HEK293T (cell line): ENCODE data around the gene CELF4.

Source experiments
- CTCF ChIA-PET: fragments of 350-600 bp; formaldehyde crosslinking; extraction: SDS; loops from one replicate; lab custom pipeline; 2021; ENCODE audit warnings: antibody characterized with exemption, inconsistent platforms; lab: Yijun Ruan, JAX
- POLR2A ChIA-PET: fragments of 350-600 bp; formaldehyde crosslinking; extraction: SDS; loops from one replicate; lab custom pipeline; 2020; ENCODE audit warnings: antibody characterized with exemption, inconsistent platforms; lab: Yijun Ruan, JAX
- DNase-seq: peaks from one replicate; pipeline ENCODE4 v3.0.0; 2012; ENCODE audit warnings: mixed read lengths; ENCODE audit errors: extremely low spot score
- ARNT ChIP-seq: fragments of 450-650 bp; IDR thresholded peaks from 2 replicates; pipeline ENCODE4 v1.6.1; 2017; ENCODE audit warnings: mild to moderate bottlenecking
- BHLHE40 ChIP-seq: fragments of 450-650 bp; IDR thresholded peaks from 2 replicates; pipeline ENCODE4 v1.6.1; 2016; ENCODE audit warnings: mild to moderate bottlenecking, moderate library complexity, borderline replicate concordance
- CTBP1 ChIP-seq: fragments of 450-650 bp; IDR thresholded peaks from 2 replicates; pipeline ENCODE4 v1.6.1; 2016; ENCODE audit warnings: borderline replicate concordance
- ELF4 ChIP-seq: fragments of 450-650 bp; IDR thresholded peaks from 2 replicates; pipeline ENCODE4 v1.6.1; 2017; ENCODE audit warnings: antibody characterized with exemption
- FOXA1 ChIP-seq: fragments of 450-650 bp; IDR thresholded peaks from 2 replicates; pipeline ENCODE4 v1.6.1; 2016; ENCODE audit warnings: mild to moderate bottlenecking
- FOXK2 ChIP-seq: fragments of 450-650 bp; IDR thresholded peaks from 2 replicates; pipeline ENCODE4 v1.6.1; 2016; ENCODE audit warnings: mild to moderate bottlenecking
- FOXM1 ChIP-seq: fragments of 450-650 bp; IDR thresholded peaks from 2 replicates; pipeline ENCODE4 v1.6.1; 2017; ENCODE audit warnings: mild to moderate bottlenecking, borderline replicate concordance
- HDGF ChIP-seq: fragments of 450-650 bp; IDR thresholded peaks from 2 replicates; pipeline ENCODE4 v1.6.1; 2017; ENCODE audit warnings: antibody characterized with exemption, borderline replicate concordance
- L3MBTL2 ChIP-seq: fragments of 450-650 bp; conservative IDR thresholded peaks from 2 replicates; pipeline ENCODE4 v1.6.1; 2016; ENCODE audit warnings: mild to moderate bottlenecking
- LEF1 ChIP-seq: fragments of 450-650 bp; IDR thresholded peaks from 2 replicates; pipeline ENCODE4 v1.6.1; 2017; ENCODE audit warnings: mild to moderate bottlenecking, borderline replicate concordance
- NFRKB ChIP-seq: fragments of 450-650 bp; IDR thresholded peaks from 2 replicates; pipeline ENCODE4 v1.6.1; 2016; ENCODE audit warnings: mild to moderate bottlenecking, moderate library complexity
- SP1 ChIP-seq: fragments of 450-650 bp; IDR thresholded peaks from 2 replicates; pipeline ENCODE4 v1.6.1; 2017
- SUZ12 ChIP-seq: fragments of 450-650 bp; IDR thresholded peaks from 2 replicates; pipeline ENCODE4 v1.6.1; 2016; ENCODE audit warnings: mild to moderate bottlenecking
- TARDBP ChIP-seq: fragments of 450-650 bp; IDR thresholded peaks from 2 replicates; pipeline ENCODE4 v1.6.1; 2016
- ZNF384 ChIP-seq: fragments of 450-650 bp; IDR thresholded peaks from 2 replicates; pipeline ENCODE4 v1.6.1; 2016
- TF ChIP-seq, protein P1 (sequence below): fragments of 450-650 bp; IDR thresholded peaks from 2 replicates; pipeline ENCODE4 v1.6.1; 2016

CELF4 gene

DNA sequence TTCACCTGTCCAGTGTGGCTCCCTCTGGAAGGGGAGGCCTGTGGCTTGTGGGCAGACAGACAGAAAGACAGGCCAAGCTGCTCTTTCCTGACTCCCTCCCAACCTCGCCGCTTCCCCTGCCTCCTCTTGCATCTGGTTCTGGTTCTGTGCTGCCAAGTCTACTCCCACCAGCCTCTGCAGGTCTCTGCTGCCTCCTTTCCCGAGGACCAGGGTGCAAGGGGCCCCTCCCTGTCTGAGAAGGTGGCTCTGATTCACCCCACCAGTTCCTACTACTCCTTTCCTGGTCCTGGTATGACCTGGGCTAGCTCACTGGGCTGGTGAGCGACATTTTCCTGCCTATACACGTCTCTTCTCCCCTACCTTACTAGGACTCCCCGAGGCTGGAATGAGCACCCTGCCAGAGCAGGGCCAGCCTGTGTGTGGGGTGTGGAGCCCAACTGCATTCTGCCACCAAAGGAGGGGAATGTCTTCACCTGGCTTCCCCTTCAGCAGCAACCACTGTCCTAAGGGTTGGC, 238.5 kb downstream of the CELF4 start:
- ChIA-PET CTCF (interaction anchor here (0.5 to 1.0 kb wide), 3 partner anchors 8 to 11 kb away, joined by 3 to 4 read pairs (median 3); no protein-coding TSS in a partner anchor), POLR2A (no interaction called here)
- no peak for TF ChIP-seq SP1
- no peak for TF ChIP-seq ZNF384
- TF ChIP-seq FOXA1: no peak
- no peak for DNase-seq

DNA sequence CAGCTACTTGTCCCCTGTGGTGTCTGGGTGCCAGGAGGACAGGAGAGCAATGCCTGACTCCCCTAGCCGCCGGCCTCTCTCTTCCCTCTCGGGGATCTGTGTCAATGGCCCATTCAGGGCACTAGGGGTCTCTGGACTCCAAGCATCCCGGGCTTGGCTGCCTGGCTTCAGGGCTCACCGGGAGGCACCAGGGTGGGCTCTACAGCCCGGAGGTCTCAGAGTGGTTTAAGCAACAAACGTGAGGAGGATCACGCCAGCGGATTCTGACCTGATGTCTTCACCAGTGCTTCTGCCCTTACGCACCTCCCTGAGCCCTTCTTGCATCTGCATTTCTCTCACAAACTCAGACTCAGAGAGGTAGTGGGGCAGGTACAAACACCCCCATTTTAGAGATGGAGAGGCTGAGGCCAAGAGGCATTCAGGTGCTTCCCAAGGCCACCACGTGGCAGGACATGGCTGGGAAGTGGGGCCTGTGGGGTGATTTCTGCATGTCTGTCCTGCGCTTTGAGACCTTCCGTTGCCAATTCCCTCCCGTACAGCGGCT, 243.0 kb downstream of the CELF4 start:
- ChIA-PET POLR2A (interaction anchor here (0.9 kb wide), 1 partner anchor 16 kb away, joined by 3 read pairs; no protein-coding TSS in a partner anchor), CTCF (interaction anchor here (0.6 to 4.7 kb wide), 18 partner anchors 8 to 461 kb away, joined by 3 to 32 read pairs (median 3); no protein-coding TSS in a partner anchor)
- peak; percentile 92 for DNase-seq
- no peak for TF ChIP-seq SUZ12
- no peak for TF ChIP-seq CTBP1
- no peak for TF ChIP-seq BHLHE40
- no peak for TF ChIP-seq ELF4
- no peak for TF ChIP-seq HDGF
- no peak for TF ChIP-seq FOXM1
- no peak for TF ChIP-seq ARNT

DNA sequence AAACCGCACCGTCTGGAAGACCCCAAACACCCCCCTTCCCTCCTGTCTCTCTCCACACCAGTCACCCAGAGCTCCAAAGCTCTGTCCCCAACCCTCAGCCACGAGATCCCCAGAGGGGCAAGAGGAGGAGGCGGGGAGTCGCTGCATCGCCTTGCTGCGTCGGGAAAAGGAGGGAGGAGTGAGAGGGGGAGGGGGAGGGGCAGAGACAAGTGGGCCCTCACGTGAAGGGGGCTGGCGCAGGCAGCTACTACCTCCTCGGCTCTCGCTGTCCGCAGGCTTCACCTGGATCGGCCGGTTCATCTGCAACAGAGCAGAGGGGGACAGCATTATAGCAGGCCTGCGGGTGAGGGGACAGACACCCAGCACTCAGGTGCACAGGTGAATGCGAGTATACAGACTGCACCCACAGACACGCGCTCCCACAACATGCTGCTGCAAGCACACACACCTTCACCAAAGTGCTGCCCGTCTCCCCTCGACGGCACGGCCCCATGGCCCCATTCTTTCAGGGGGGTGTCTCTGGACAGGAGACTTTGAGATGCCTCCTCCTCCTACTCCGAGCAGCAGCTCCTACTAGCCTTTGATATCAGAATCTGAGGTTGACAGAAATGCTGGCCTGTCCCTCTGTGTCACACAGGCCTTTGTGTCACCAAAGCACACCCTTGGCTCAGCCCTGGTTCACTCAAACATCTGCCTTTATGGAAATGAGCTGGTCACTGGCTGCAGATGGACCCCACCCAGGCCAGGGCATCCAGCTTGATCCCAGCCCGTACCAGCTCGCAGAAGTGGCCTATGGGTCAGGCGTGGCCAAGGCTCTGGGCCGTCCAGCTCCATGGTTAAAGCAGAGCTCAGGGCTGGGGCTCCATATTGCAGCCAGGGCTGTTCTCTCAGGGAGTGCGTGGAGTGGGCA, 243.8 kb downstream of the CELF4 start:
- DNase-seq: no peak
- POLR2A ChIA-PET: no interaction called here
- TF ChIP-seq CTBP1: no peak
- no peak for TF ChIP-seq BHLHE40
- no peak for TF ChIP-seq L3MBTL2
- no peak for TF ChIP-seq ARNT
- peak; percentile 96; the same call in 1 of the 2 replicates for TF ChIP-seq HDGF
- TF ChIP-seq LEF1: no peak
- CTCF ChIA-PET: interaction anchor here (0.6 to 4.7 kb wide), 18 partner anchors 9 to 460 kb away, joined by 3 to 32 read pairs (median 3); no protein-coding TSS in a partner anchor

DNA sequence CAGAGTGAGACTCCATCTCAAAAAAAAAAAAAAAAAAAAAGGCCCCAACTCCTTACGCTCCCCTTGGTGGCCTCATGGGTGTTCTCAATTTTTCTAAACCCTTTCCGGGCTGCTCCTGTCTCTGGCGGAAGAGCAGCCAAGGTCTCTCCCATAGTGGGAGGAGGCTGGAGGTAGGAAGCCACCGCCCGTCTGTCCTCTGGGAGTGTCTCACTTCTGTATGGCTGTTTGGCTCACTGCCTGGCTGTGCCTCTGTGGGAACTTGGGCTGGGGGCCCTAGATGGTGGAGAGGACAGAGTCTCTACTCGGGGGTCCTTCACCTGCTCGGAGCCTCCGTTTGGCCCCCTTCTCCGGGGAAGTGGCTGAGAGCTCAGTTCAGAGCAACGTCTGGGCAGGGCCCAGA, 245.3 kb downstream of the CELF4 start:
- ChIA-PET CTCF (interaction anchor here (1.1 to 4.7 kb wide), 4 partner anchors 9 to 218 kb away, joined by 3 to 32 read pairs (median 18); no protein-coding TSS in a partner anchor), POLR2A (no interaction called here)

DNA sequence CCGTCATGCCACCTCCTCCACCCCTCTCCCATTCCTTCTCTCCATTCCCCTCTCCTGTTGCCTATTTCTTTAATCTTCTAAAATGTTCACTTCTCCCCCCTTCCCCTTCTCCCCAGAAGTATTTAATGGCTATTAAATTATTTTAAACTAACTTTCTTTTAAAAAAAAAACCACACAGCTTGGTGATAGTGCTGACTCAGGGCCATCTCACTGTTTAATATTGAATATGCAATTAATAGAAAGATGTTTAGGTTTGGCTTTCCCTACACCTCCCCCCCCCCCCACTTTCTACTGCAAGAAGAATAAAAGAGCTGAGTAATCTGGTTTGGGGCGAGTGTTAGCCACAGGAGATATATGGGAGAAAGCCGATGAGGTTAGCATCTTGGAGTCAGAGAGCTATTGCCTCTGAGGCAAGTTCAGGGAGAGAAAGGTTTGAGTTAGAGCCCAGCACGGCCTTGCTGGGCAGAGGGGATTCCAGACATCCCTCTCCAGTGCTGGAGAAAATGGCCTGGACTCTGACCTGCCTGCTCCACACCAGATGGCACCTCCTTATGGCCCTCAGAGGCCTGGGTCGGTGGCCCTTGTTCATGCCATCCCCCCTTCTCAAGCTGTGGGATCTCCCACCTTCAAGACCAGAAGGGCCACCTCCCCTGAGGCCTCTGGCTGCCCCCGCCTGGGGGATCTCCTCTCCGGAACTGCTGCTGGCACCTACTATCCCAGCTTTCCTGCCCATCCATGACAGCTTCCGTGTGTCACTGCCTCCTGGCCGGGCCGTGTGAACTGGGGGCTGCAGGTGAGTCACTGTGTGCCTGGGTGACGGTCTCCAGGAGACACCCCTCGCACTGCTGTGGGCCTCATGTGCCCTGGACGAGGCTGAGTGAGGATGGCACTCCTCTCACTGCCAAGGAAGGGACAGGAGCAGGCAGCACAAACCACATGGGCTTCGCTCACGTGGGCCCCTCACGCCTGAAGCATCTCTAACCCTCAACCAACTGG, 246.9 kb downstream of the CELF4 start:
- TF ChIP-seq CTBP1: no peak
- TF ChIP-seq NFRKB: no peak
- TF ChIP-seq BHLHE40: no peak
- TF ChIP-seq LEF1: no peak
- TF ChIP-seq FOXK2: no peak
- no peak for TF ChIP-seq FOXM1
- TF ChIP-seq ARNT: no peak
- TF ChIP-seq SUZ12: no peak
- no peak for TF ChIP-seq L3MBTL2
- TF ChIP-seq TARDBP: no peak
- TF ChIP-seq, protein P1, sequence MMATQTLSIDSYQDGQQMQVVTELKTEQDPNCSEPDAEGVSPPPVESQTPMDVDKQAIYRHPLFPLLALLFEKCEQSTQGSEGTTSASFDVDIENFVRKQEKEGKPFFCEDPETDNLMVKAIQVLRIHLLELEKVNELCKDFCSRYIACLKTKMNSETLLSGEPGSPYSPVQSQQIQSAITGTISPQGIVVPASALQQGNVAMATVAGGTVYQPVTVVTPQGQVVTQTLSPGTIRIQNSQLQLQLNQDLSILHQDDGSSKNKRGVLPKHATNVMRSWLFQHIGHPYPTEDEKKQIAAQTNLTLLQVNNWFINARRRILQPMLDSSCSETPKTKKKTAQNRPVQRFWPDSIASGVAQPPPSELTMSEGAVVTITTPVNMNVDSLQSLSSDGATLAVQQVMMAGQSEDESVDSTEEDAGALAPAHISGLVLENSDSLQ: no peak
- TF ChIP-seq ELF4: no peak
- no peak for TF ChIP-seq FOXA1
- TF ChIP-seq HDGF: no peak
- no peak for TF ChIP-seq SP1
- CTCF ChIA-PET: interaction anchor here (0.6 to 0.9 kb wide), 3 partner anchors 8 to 687 kb away, joined by 3 to 4 read pairs (median 3); no protein-coding TSS in a partner anchor
- no peak for DNase-seq
- POLR2A ChIA-PET: no interaction called here

More for the DNA sequence above, 245.3 kb downstream of the CELF4 start:
- no peak for TF ChIP-seq FOXA1
- no peak for DNase-seq

DNA sequence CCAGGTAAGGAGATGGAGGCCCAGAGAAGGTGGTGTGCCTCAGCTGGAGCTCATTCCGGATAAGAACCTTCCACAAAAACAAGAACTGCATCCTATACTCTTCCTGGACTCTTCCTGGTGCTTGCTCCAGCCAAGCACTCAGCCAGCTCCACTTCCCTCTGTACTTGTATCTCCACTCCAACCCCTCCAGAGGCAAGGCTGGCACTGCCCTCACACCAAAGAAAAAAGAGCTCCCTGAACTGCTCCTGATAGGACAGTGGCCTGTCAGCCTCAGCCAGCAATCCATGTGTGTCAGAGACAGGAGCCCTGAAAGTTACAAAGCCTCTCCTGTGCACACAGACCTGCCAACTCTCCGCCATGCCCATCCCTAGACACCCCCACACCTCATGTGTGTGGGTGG, 248.1 kb downstream of the CELF4 start:
- POLR2A ChIA-PET: interaction anchor here (0.7 kb wide), 1 partner anchor 17 kb away, joined by 3 read pairs; no protein-coding TSS in a partner anchor
- DNase-seq: no peak
- TF ChIP-seq ARNT: no peak
- no peak for TF ChIP-seq ELF4
- TF ChIP-seq LEF1: no peak
- TF ChIP-seq FOXK2: no peak
- no peak for TF ChIP-seq FOXM1
- TF ChIP-seq L3MBTL2: no peak
- no peak for TF ChIP-seq NFRKB
- CTCF ChIA-PET: interaction anchor here (0.6 to 2.4 kb wide), 2 partner anchors 25 to 181 kb away, joined by 3 to 9 read pairs; no protein-coding TSS in a partner anchor
